SK-N-MC (cell line): Measurements from ENCODE around the gene CST5.

Source experiments
- EZH2 ChIP-seq: fragments of 200-600 bp; sonication (generic); IDR thresholded peaks from one replicate; pipeline ENCODE4 v1.6.1; 2017; ENCODE audit warnings: antibody characterized with exemption
- FOXP2 ChIP-seq: optimal IDR thresholded peaks from 2 replicates; pipeline ENCODE3; 2011; ENCODE audit warnings: mild to moderate bottlenecking, moderate library complexity; ENCODE audit not compliant: insufficient read depth; ENCODE audit errors: extremely low read length, control extremely low read depth
- POLR2AphosphoS5 ChIP-seq: IDR thresholded peaks from 2 replicates; pipeline ENCODE4 v1.6.1; 2012; ENCODE audit warnings: mild to moderate bottlenecking, low read depth, low read length, borderline replicate concordance

DNA sequence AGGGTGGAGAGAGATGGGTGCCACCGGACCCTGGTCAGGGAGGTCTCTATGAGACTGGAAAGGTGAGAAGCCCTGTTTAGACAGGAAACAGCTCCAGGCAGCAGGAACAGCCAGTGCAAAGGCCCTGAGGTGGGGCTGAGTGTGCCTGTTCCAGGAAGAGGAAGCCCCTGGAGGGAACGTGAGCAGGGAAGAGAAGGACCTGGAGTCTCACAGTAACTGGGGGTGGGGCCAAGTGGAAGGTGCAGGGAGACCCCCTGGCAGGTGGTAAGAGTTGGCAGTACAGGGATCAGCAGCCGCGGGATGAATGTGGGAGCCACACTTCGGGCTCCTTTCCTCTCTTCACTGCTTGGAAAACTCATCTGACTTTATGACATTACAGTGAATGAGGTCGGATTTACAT, 43.8 kb upstream of the CST5 start:
- TF ChIP-seq EZH2 (no peak), POLR2AphosphoS5 (no peak), FOXP2 (no peak)
